Inflammatory macrophage (primary cell): ENCODE measurements around the gene HIGD2A.

Source experiments
- DNase-seq, 2 donors: peaks; one replicate each; pipeline ENCODE4 v3.0.0-alpha.2; 2020 to 2022

HIGD2A gene

DNA sequence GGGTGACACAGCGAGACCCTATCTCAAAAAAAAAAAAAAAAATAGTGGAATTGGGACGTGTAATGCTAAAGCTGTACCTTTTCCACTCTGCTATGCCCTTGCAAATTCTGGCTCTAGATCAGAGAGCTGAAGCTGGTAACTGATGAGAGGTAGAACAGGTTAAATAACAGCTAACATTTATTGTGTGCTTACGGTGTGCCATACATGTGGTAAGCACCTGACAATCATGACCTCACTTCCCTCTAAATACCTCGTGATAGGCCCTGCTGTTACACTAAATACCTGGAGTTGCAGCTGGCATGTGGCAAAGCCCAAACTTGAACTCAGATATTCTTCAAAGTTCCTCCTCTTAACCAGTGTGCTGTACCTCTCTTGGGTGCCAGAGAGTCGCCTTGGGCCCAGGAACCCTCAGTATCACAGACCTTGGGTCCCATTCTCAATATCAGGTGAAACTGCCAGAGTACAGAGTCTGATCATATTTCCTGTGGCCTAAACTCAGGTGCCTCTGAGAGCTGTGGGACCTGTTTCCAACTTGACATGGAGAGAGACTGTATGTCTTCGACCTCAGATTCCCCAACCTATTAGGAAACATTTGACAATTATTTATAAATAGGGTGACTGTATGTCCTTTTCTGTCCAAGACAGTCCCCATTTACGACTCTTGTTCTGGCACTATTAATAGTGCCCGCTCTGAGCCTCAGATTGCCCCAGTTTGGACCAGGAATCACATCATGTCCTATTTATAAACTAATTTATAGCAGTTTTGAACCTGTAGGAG, 18.4 kb upstream of the HIGD2A start:
- DNase-seq, result no peak

DNA sequence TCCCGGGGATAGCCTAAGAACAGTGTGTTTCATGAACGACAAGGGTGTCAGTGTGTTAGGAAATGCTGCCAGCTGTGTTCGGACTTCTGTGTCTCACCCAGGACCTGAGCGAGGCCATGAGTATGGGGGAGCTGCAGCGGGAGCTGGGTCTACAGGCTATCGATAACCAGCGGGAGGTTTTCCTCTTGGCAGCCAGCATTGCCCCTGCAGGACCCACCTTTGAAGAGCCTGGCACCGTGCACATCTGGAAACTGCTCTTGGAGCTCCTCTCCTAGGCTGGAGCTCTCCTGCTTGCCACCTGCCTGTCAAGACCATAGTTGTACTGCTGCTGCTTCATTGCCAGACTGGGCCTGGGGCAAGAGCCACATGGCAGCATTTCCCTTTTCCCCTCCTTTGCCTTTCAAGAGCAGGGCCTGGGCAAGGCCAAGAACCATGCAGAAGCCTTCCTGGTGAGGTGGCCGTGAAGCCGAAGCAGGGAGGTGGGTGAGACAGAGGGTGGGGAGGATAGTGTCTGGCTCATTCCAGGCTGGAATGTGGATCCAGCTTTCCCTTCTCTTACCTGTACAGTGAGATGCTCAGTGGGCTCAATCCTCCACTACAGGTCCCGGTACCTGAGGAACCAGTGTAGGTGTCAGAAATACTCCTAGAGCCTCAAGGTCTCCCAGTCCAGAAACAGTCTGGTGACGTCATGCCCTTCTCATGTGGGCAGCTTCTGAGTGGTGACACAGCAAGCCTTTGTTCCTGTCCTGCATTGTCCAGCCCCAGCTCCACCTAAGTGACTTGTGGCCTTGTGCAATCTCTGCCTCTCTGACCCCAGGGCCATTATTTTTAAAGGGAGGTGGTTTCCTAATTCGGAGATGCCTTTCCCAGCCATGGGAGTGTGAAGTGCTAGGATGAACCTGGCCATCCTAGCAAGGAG, 16.7 kb upstream of the HIGD2A start:
- DNase-seq, result peak; percentile 28 to 69

DNA sequence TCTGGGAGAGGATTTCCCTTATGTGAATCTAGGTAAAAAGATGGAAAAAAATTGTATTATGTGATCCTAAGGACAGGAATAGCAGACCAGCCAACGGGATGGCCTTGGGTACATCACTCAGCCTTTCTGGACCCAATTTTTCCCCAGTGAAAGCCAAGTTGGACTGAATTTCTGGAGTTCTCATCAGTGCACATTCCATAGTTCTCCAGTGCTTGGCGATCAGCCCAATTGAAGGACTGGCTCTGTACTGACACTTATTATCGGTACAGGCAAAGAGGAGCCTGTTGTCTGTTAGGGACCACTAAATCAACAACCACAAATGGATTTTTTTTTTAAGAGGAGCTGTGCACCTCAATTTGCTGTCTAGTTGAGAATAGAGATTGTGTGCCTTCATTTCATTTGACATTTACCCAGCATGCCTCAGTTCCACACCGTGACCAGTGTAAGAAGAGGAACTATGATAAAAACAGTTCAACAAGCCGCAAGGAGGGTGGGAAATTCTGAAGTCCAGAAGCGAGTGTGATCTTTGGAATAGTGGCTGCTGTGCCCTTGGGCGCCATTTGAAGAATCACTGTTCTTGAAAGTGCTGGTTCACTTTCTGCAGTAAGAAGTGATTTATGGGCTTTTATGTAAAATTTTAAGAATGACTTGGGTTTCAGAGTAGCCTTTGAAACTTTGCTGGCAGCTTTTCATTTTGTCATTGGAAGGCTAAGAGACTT, 15.3 kb upstream of the HIGD2A start:
- peak; percentile 7 to 20 for DNase-seq

DNA sequence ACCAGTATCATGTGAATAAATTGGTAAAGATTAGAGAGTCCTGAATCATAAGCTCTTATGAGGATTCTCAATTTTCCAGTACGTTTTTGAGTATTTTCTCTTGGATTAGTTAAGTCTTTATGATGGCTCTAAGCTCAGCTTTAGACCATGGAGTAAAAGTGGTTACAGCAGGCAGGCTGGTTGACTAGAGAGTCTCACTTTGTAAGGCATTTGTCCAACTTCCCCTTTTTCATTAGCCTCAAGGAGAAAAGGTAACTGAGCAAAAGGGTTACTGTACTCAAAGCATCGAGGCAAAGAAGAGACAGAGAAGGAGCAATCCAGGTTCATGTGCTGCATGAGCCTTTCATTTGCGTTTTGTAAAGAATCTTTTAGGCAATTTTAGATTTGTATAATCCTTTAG, 8.7 kb upstream of the HIGD2A start:
- no peak for DNase-seq

DNA sequence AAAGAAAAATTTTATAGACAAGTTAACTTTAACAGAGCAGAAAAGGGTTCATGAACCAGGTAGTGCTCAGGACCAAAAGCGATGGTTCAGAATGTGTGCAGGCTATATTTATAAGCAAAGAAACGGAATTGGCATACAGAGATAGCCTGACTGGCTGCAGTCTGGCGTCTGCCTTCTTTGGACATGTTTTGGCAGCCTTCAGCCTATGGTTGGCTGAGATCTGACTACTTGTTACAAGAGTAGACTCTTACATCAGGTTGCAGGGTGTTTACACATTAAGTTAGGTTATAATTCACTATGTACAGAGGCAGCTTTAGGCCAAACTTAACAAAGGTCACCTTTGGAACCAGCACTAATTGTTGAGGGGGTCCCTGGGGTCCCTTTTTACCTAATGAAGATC, 7.1 kb upstream of the HIGD2A start:
- no peak for DNase-seq

DNA sequence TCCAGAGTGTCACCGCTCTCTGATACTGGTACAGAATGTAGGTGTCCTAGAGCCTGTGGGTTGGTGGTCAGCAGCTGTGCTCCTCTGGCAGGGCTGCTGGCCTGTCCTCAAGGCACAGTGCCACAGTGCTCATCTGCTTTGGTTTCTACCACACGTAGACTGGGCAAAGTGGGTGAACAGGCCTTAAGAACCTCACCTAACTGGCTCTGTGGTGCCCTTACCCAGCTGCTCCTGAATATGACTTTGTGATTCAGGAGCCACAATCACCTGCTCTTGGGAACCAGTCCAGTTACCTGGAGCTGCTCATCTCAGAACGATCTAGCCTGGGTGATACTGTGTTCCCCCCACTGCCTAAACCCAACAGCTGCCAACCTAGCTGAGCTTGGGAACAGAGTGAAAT, 6.6 kb upstream of the HIGD2A start:
- no peak for DNase-seq

DNA sequence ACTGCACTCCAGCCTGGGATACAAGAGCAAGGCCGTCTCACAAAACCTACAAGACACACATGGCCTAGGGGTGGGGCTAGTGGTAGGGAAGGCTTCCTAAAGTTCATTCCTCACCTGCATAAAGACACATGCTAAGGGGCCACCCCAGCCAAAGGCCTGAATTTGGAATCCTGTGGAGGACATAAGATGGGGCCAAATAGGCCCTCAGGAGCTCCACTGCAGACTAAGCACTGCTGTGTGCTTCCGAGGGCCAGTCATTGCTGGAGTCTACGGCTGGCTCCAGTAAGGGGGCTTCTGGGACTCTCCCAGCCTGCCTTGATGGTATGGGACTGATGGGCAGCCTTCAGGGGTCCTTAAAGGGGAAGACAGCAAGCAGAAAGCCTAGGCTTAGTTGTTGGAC, 5.8 kb upstream of the HIGD2A start:
- DNase-seq, result no peak

DNA sequence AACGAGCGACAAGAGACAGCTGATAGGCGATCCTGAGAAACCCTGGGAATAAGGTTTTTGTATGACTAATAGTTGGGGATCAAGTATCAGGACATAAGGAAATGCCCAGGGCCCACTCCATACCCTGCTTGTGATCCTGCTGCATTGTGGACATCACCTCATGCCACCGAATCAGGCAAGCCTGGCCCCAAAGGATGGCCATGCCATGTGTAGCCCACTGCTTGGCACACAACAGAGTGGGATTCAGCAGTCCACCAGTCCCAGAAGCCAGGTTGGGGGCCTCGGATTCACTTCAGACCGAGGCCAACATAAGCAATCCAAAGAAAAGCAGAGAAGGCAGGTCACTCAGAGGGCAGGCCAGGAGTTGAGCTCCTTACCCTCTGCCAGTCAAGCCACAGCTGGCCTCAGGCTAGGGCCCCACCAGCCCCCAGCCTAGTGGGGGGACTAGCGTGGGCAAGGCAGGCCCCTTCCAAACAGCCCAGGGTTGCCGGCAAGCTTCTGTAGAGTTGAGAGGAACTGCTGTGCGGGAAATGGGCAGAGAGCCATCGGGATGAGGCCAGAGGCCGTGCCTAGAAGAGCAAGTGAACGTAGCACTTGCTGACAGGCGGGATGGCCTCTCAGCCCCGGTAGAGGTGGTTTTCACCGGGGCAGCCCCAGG, 5.2 kb upstream of the HIGD2A start:
- no peak for DNase-seq

DNA sequence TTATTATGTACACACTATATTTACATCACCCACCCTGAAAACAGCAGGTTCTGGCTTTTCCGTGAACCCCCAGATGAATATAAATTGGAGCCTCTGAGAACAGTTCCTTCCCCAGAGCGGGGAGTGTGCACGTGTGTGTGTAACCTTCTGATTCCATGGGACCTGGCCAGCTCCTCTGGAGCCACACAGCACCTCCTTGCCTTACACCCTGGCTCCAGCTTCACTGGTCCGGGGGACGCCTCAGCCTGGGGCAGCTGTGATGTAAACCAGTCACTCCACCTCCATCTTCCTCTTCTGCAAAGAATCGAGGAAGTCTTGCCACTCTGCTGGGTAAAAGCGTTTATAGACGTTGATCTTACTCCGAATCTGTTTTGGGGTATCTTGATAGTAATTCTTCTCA, 4.6 kb upstream of the HIGD2A start:
- DNase-seq, result peak; percentile 18 to 37

DNA sequence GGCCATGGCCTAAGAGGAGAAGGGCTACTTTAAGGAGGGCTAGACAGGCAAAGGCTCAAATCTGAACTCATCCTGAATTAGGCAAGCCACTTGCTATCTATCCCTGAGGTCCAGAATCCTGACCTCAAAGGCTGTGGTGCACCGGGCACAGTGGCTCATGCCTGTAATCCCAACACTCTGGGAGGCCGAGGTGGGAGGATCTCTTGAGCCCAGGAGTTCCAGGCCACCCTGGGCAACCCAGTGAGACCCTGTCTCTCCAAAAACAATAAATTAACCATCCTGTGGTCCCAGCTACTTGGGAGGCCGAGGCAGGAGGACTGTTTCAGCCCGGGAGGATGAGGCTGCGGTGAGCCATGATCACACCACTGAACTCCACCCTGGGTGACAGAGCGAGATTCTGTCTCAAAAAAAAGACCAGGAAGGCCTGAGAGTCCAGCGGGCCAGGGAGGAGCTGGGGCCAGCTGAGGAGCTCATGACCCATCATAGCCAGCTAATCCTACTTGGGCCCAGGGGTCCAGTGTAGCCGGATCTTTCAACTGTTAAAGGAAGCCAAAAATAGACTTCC, 4.1 kb upstream of the HIGD2A start:
- no peak for DNase-seq

DNA sequence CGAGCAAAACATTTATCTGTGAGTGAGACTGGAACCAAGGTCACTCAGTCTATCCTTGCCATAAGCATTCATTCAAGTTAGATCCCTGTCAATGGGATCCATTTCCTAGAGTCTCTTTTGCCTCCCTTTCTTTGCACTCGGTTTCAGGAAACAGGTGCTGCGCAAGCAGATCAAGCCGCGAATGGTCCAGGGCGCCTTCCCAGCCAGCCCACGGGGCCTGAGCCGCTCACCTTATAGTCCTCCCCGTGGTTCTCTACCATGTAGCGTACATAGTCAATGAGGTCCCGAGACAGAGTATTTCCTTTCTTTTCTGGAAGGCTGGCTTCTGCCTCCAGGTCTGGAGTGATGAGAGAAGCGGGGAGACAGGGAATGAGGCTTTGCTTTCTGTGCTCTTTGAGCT, 3.6 kb upstream of the HIGD2A start:
- DNase-seq, result no peak

DNA sequence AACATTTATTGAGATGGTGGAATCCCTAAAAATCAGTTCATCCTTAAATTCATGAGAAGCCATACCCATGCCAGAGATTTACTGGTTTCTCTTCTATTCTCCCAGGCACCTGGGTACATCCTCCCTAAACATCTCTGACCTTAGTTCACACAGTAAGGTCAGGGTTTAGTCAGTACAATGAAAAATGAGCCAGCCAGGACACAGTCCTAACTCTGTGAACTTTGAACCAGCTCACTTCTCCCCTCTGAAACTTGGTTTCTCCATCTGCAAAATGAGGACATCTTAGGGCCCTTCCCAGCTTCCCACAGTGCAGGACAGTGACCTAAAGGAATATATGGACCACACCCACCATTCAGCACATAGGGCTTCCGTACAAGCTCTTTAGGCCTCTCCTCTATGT, 2.1 kb upstream of the HIGD2A start:
- DNase-seq, result no peak

DNA sequence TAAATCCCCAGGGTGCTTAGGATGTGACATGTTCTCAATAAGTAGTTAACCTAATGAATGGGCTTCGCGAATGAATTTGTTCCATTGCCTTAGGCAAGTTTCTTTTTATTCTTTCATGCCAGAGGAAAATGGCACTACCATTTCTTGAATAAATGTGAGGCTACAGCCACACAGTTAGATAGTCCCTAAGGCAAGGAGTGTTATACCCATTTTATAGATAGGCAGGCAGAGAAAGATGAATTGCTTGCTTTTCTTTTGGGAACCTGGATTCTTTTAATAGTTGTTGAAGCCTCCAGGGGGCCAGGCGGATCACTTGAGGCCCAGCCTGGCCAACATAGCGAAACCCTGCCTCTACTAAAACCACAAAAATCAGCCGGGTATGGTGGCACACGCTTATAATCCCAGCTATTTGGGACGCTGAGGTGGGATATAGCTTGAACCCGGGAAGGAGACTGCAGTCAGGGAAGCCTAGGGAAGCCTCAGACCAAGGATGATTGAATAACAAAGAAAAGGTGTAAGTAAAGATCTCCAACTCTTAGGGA, 1.1 kb upstream of the HIGD2A start:
- DNase-seq, result no peak

DNA sequence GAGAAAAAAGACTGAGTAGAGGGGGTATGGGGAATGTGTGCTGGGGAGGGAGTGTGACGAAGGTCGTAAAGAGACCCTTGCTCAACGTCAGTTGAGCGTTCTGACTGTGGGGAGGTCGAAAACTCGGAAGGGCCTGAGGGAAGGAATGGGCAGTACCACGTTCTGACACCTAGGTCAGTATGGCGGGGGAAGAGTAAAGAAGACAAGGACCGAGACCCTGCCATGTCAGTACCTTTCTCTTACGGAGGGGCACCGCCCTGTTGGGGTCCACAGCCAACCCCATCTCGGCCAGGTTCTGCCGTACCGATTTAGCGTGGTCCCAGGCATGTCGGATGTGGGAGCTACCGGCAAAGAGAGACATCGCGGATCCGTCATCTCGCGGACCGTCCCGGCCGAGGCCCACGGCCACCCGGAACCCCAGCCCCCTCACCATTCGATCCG, 528 bp upstream of the HIGD2A start:
- peak in 1 of 2 donors; percentile 6 for DNase-seq

DNA sequence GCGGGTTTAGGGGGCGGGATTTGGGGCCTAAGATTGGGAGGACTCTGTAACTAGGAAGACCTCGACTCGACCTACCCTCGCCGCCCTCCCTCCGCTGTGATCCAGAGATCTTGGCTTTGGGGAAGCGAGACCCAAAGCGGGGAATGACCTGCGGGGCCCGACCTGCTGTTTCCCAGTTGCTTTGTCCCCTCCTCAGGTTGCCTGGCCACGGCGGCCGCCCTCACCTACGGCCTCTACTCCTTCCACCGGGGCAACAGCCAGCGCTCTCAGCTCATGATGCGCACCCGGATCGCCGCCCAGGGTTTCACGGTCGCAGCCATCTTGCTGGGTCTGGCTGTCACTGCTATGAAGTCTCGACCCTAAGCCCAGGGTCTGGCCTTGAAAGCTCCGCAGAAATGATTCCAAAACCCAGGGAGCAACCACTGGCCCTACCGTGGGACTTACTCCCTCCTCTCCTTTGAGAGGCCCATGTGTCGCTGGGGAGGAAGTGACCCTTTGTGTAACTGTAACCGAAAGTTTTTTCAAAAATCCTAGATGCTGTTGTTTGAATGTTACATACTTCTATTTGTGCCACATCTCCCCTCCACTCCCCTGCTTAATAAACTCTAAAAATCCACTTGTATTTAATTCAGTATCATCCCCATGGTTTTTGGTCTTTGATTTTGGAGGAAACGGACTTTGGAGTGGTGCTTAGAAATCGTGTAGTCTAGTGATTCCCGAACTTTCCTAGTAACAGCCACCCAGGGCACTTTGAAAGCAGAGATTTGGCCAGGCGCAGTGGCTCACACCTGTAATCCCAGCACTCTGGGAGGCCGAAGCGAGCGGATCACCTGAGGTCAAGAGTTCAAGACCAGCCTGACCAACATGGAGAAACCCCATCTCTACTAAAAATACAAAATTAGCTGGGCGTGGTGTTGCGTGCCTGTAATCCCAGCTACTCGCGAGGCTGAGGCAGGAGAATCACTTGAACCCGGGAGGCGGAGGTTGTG, 878 bp downstream of the HIGD2A start:
- DNase-seq, result peak in 1 of 2 donors; percentile 27

DNA sequence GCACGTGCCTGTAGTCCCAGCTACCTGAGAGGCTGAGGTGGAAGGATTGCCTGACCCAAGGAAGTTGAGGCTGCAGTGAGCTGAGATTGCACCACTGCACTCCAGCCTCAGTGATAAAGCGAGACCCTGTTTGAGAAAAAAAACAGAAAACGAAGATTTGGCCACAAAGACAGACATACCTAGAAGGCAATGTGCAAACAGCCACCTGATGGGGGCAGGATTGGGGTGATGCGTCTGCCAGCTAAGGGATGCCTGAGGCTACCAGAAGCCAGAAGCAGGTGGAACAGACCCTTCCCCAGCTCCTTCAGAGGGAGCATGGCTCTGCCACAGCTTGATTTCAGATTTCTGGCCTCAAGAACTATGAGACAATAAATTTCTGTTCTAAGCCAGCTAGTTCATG, 2.9 kb downstream of the HIGD2A start:
- no peak for DNase-seq

DNA sequence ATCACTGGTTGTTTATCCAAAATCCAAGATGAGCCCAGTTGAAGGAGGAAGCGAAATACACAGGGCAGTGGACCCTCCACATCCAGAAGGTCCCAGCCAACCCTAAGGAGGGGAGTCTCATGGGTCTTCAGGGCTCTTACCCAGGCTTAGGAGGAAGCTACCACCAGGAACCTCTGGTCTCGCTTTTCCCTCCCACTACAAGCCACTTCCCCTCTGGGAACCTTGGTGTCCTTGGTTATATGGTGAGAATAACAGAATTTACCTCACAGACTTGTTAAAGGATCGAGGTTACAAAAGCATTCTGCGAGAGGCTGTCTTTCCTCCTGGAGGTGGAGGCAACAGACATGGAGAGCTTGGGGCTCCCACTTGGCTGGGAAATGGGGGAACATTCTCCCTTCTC, 3.4 kb downstream of the HIGD2A start:
- peak; percentile 77 to 83 for DNase-seq

DNA sequence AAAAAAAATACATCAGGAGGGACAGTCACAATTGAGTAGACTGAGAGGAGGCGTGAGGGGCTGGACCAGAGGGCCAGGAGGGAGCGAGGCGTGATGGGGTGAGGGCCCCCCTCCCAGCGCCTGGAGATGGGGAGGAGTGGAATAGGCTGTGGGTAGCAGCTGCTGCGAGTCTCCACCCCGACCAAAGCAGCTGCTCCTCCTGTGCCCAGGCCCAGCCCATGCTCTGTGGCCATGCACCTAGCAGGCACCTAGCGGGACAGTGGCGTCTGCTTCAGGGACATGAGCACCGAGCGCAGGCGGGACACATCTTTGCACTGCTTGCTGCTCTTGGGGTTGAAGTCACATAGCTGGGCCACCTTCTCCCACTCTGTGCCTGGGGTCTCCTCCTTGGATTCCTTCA, 4.0 kb downstream of the HIGD2A start:
- no peak for DNase-seq

DNA sequence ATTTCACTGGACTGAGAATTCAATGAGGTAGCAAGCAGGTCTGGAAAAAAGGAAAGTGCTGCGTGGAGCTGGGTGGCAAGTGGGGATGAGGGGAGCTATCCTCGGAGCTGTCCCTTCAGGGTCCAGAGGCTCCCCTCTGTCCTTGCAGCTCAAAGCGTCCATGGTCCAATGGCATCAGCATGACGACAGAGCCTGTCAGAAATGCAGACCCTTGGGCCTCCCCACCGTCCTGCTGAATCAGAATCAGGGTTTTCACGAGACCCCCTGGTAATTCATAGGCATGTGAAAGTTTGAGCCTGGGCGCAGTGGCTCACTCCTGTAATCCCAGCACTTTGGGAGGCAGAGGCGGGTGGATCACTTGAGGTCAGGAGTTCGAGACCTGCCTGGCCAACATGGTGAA, 5.5 kb downstream of the HIGD2A start:
- DNase-seq, result no peak

DNA sequence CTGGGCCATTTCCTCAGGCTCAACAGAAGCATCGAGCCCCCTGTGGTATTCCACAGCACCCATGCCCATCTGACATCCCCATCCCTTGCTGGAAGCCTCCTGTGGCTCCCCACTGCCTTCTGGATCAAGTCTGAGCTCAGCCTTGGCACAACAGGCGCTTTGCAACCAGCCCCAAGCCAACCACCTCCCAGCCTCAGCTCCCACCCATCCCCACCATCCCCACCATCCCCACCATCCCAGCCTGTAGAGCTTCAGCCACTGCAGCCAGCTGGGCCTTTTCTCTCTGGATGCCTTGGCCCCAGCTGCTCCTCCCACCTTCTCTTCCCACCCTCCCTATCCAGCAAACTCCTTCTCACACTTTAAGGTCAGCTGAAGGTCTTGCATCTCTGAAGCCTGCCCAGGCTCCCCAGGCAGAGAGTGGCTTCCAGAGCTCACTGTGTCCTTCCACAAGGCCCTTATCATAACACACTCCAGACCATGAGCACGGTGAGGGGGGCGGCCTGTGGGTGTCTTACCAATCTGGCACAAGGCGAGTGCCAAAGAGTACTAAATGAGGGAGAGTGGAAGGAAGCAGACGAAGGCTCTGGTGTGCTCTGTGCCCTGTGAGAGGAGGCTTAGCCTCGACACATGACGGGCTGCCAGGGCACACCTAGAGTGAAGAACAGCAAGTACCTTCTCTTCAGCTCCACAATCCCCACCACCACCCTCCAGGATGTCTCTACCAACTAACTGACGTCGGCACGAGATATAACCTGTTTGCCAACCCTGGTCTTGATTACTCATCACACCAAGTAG, 6.5 kb downstream of the HIGD2A start:
- DNase-seq, result no peak
